ENCODE data around the gene TRAK2. TPM values are rescaled to one million over a fixed set of nuclear protein-coding genes. Genes with fewer than 3 reads are reported as not detected.
"Not testable (repeated sequence)": the region's sequence is repeated elsewhere in the genome, so short reads cannot be mapped to it uniquely, and the experiment has no call there.

Gene TRAK2
- total RNA-seq, 1 donor from 2014 or later, result 9.2 TPM

- Histone ChIP-seq H3K4me3 (ENCODE audit: low read depth, low read length) (no peak overlapping the region), H3K27me3 (ENCODE audit: control insufficient read depth, insufficient read depth, low read length) (no peaks in the 10 kb centered on the region), H3K36me3 (ENCODE audit: control insufficient read depth, insufficient read depth, low read length) (no peaks in the 10 kb centered on the region)
- FAIRE-seq (no peak), DNase-seq (ENCODE audit: low read depth) (no peak)
- no peak for TF ChIP-seq CTCF (IDR thresholded peaks at IDR 0.05; ENCODE audit: insufficient read depth, low read length, severe bottlenecking)
Observed at GRCh38 chr2:201433394-201433995, 17.8 kb downstream of the TRAK2 start.

GRCh38 chr2:201432621-201433393, 18.5 kb downstream of the TRAK2 start:
- DNase-seq (ENCODE audit: low read depth) (no peak), FAIRE-seq (no peak)
- no peak overlapping the region for H3K4me3 ChIP-seq (ENCODE audit: low read depth, low read length)
- H3K27me3 ChIP-seq (ENCODE audit: control insufficient read depth, insufficient read depth, low read length), result no peaks in the 10 kb centered on the region
- no peak for TF ChIP-seq CTCF (IDR thresholded peaks at IDR 0.05; ENCODE audit: insufficient read depth, low read length, severe bottlenecking)
- H3K36me3 ChIP-seq (ENCODE audit: control insufficient read depth, insufficient read depth, low read length), result no peaks in the 10 kb centered on the region

- FAIRE-seq, result no peak
- Histone ChIP-seq H3K4me3 (ENCODE audit: low read depth, low read length) (no peak overlapping the region), H3K27me3 (ENCODE audit: control insufficient read depth, insufficient read depth, low read length) (no peaks in the 10 kb centered on the region), H3K36me3 (ENCODE audit: control insufficient read depth, insufficient read depth, low read length) (no peaks in the 10 kb centered on the region)
- TF ChIP-seq CTCF (IDR thresholded peaks at IDR 0.05; ENCODE audit: insufficient read depth, low read length, severe bottlenecking), result no peak
- peak; percentile 83 for DNase-seq (ENCODE audit: low read depth)
Observed at GRCh38 chr2:201432038-201432620, 19.1 kb downstream of the TRAK2 start.

- FAIRE-seq (no peak), DNase-seq (ENCODE audit: low read depth) (no peak)
- no peak overlapping the region for H3K4me3 ChIP-seq (ENCODE audit: low read depth, low read length)
- no peak for TF ChIP-seq CTCF (IDR thresholded peaks at IDR 0.05; ENCODE audit: insufficient read depth, low read length, severe bottlenecking)
- H3K27me3 ChIP-seq (ENCODE audit: control insufficient read depth, insufficient read depth, low read length), result no peaks in the 10 kb centered on the region
- no peaks in the 10 kb centered on the region for H3K36me3 ChIP-seq (ENCODE audit: control insufficient read depth, insufficient read depth, low read length)
Observed at GRCh38 chr2:201430839-201431238, 20.4 kb downstream of the TRAK2 start.

- H3K27me3 ChIP-seq (ENCODE audit: control insufficient read depth, insufficient read depth, low read length); H3K36me3 ChIP-seq (ENCODE audit: control insufficient read depth, insufficient read depth, low read length); H3K4me3 ChIP-seq (ENCODE audit: low read depth, low read length); DNase-seq (ENCODE audit: low read depth); FAIRE-seq: not testable (repeated sequence)
Observed at GRCh38 chr2:201430322-201430721, 20.9 kb downstream of the TRAK2 start.

- H3K36me3 ChIP-seq (ENCODE audit: control insufficient read depth, insufficient read depth, low read length); H3K4me3 ChIP-seq (ENCODE audit: low read depth, low read length); DNase-seq (ENCODE audit: low read depth); FAIRE-seq; H3K27me3 ChIP-seq (ENCODE audit: control insufficient read depth, insufficient read depth, low read length): not testable (repeated sequence)
Observed at GRCh38 chr2:201429835-201430234, 21.4 kb downstream of the TRAK2 start.

- not testable (repeated sequence) for DNase-seq (ENCODE audit: low read depth); H3K36me3 ChIP-seq (ENCODE audit: control insufficient read depth, insufficient read depth, low read length); H3K4me3 ChIP-seq (ENCODE audit: low read depth, low read length); H3K27me3 ChIP-seq (ENCODE audit: control insufficient read depth, insufficient read depth, low read length); FAIRE-seq
Observed at GRCh38 chr2:201428366-201428765, 22.9 kb downstream of the TRAK2 start.
